Measurements from ENCODE around the gene HEY2. TPM values are rescaled to one million over a fixed set of nuclear protein-coding genes. Genes with fewer than 3 reads are reported as not detected.
"Not testable (repeated sequence)": the region's sequence is repeated elsewhere in the genome, so short reads cannot be mapped to it uniquely, and the experiment has no call there.

Gene HEY2
- total RNA-seq = under 1 TPM in 2 of 4 donors, not detected in 2; 0.41 to 0.79 TPM

DNA sequence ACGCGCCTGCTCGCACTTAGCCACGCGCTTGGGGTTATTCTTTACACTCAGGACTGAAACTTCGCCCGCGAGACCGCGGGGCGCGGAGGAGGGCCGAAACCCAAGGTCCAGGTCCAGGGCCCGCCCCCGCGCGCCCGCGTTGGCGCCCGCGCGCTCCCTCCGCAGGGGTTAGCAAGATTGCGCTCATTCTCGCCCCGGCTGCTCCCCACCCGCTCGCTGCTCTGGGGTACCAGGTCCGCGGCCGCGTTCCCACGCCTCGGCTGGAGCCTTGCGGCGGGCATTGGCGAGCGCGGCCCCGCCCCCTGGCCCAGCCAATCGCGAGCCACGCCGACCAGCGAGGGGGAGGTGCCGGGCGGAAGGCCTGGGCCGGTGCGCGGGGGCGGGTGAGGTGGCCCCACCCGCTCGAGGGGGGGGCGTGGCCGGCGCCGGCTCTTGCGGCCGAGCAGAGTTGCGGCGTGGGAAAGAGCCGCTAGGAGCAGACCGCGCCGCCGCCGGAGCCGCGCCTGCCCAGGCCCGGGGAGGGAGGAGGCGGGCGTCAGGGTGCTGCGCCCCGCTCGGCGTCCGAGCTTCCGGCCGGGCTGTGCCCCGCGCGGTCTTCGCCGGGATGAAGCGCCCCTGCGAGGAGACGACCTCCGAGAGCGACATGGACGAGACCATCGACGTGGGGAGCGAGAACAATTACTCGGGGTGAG, at the start of gene HEY2:
HEY2 (plus strand) TSS at position 460 of the 692 bp plus-strand sequence; CDS start at position 605, 145 bp downstream.
- H3K27ac ChIP-seq = peak within 1 kb of the TSS; percentile 79 to 82 (median 80)
- peaks cover 96% of the 10 kb centered on the region for H3K27me3 ChIP-seq
- H3K4me1 ChIP-seq = peaks cover 13 to 45% (median 27%) of the 10 kb centered on the region in 4 donors
- H3K9me3 ChIP-seq = no peaks in the 10 kb centered on the region
- in situ Hi-C loops (cut with MboI; ENCODE audit: low pct_ligation_motif_present in 1 of 4, low pct_unique_long_range_greater_than_20kb in 1 of 4, low sequenced_read_pairs in 3 of 4) (no loop called here), intact Hi-C loops (cut with DNase I; ENCODE audit: low total_unique reads) (no loop called here)
- peak; percentile 93 for DNase-seq
- TF ChIP-seq POLR2A (IDR thresholded peaks at IDR 0.05) (peak; percentile 18), POLR2AphosphoS5 (IDR thresholded peaks at IDR 0.05) (peak; percentile 49 to 70 (median 57)), EP300 (IDR thresholded peaks at IDR 0.05; ENCODE audit: low read depth) (no peak)
- TF ChIP-seq, protein P1, sequence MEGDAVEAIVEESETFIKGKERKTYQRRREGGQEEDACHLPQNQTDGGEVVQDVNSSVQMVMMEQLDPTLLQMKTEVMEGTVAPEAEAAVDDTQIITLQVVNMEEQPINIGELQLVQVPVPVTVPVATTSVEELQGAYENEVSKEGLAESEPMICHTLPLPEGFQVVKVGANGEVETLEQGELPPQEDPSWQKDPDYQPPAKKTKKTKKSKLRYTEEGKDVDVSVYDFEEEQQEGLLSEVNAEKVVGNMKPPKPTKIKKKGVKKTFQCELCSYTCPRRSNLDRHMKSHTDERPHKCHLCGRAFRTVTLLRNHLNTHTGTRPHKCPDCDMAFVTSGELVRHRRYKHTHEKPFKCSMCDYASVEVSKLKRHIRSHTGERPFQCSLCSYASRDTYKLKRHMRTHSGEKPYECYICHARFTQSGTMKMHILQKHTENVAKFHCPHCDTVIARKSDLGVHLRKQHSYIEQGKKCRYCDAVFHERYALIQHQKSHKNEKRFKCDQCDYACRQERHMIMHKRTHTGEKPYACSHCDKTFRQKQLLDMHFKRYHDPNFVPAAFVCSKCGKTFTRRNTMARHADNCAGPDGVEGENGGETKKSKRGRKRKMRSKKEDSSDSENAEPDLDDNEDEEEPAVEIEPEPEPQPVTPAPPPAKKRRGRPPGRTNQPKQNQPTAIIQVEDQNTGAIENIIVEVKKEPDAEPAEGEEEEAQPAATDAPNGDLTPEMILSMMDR (IDR thresholded peaks at IDR 0.05) = peak in 2 of 5 experiments; percentile 23 to 30
- WGBS, 2 donors (ENCODE audit: low coverage in 1 of 2) = 2% methylated on average over 26 of the region's 95 CpGs; no CpG with 5 or more reads in 1 of the 2 donors
- no peaks in the 10 kb centered on the region for H3K36me3 ChIP-seq
- peak within 1 kb of the TSS; percentile 45 to 72 (median 58) for H3K4me3 ChIP-seq

DNA sequence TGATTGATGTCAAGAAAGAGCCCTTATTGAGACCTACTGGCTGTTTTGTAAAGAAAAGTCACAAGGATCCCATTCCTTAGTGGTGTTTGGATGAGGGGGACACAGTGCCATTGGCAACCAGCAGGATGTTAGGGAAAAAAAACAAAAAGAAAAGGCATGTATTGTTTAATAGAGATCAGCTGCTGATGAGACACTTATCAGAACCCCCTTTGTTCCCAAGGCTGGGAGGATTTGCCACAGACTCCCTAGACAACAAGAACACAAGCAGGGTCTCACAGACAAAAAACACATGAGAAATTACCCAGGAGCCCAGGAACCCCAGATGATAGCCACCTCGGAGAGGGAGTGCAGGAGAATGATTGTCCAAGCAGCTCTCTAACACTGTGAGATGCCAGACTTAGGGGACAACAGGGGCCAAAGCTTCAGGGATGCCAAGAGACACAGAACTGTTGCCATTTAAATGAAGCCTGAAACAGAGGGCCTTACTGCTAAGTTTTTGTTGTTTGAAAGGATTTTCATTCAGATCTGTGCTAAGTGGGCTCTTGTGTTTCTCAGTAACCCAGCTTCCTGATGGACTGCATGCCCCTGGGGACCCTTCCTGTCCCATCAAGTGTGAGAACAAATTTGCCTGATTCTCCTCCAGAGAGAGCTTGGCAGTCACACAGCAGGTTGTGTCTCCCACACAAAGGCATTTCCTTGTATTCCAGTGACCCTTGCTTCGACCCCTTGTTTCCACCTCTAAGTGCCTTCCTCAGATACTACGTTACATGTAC, 48.7 kb upstream of the HEY2 start:
- no peak for TF ChIP-seq POLR2AphosphoS5 (IDR thresholded peaks at IDR 0.05)
- no peak for TF ChIP-seq POLR2A (IDR thresholded peaks at IDR 0.05)
- TF ChIP-seq EP300 (IDR thresholded peaks at IDR 0.05; ENCODE audit: low read depth) = no peak
- TF ChIP-seq, protein P1 (IDR thresholded peaks at IDR 0.05) = no peak
- no peaks in the 10 kb centered on the region for H3K4me1 ChIP-seq

DNA sequence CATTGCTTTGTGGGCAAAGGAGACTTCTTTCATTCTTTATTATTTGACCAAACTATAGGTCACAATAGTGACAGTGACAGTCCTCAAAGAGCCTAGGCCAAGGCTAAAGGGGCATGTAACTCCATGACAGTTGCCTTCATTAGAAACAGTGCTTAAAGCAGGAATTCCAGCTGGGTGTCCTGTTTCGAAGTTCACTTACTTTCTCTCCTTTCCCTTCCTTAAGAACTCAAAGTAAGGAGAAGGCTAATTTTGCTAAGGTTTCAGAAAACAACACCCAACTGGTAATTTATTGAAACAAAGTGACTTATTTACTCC, 48.1 kb upstream of the HEY2 start:
- DNase-seq = no peak
- H3K4me3 ChIP-seq = no peak overlapping the region
- no peak overlapping the region for H3K27ac ChIP-seq
- in situ Hi-C loops (cut with MboI; ENCODE audit: low pct_ligation_motif_present in 1 of 4, low pct_unique_long_range_greater_than_20kb in 1 of 4, low sequenced_read_pairs in 3 of 4) (no loop called here), intact Hi-C loops (cut with DNase I; ENCODE audit: low total_unique reads) (no loop called here)
- H3K4me1 ChIP-seq = no peaks in the 10 kb centered on the region
- WGBS, 2 donors (ENCODE audit: low coverage in 1 of 2) = 71 to 84% methylated on average over 1 of the region's 1 CpG
- TF ChIP-seq EP300 (IDR thresholded peaks at IDR 0.05; ENCODE audit: low read depth) (no peak), POLR2A (IDR thresholded peaks at IDR 0.05) (no peak), POLR2AphosphoS5 (IDR thresholded peaks at IDR 0.05) (no peak)
- TF ChIP-seq, protein P1 (IDR thresholded peaks at IDR 0.05) = no peak
- H3K36me3 ChIP-seq = no peaks in the 10 kb centered on the region
- H3K27me3 ChIP-seq = no peaks in the 10 kb centered on the region
- H3K9me3 ChIP-seq = no peaks in the 10 kb centered on the region

More for the DNA sequence above, 48.7 kb upstream of the HEY2 start:
- H3K4me3 ChIP-seq = no peak overlapping the region
- no peaks in the 10 kb centered on the region for H3K36me3 ChIP-seq
- WGBS, 2 donors (ENCODE audit: low coverage in 1 of 2) = 65 to 66% methylated on average over 2 to 3 of the region's 3 CpGs
- DNase-seq = no peak
- in situ Hi-C loops (cut with MboI; ENCODE audit: low pct_ligation_motif_present in 1 of 4, low pct_unique_long_range_greater_than_20kb in 1 of 4, low sequenced_read_pairs in 3 of 4) (no loop called here), intact Hi-C loops (cut with DNase I; ENCODE audit: low total_unique reads) (no loop called here)
- H3K9me3 ChIP-seq = no peaks in the 10 kb centered on the region
- H3K27me3 ChIP-seq = no peaks in the 10 kb centered on the region
- no peak overlapping the region for H3K27ac ChIP-seq

DNA sequence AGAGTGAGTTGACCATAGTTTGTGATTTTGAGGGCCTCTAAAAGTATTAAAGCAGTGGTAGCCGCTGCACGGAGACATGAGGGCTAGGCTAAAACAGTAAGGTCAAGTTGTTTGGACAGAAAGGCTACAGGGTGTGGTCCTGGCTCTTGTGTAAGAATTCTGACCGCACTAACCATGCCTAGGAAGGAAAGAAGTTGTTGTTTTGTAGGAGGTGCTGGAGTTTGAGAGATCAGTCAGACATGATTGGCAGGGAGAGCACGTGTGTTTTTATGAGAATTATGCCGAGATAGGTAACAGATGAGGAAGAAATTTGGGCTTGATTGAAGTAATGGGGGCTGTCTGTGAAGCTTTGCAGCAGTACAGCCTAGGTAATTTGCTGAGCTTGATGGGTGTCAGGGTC, 45.5 kb upstream of the HEY2 start:
- in situ Hi-C loops (cut with MboI; ENCODE audit: low pct_ligation_motif_present in 1 of 4, low pct_unique_long_range_greater_than_20kb in 1 of 4, low sequenced_read_pairs in 3 of 4); intact Hi-C loops (cut with DNase I; ENCODE audit: low total_unique reads); H3K27me3 ChIP-seq; DNase-seq; H3K9me3 ChIP-seq; H3K27ac ChIP-seq; H3K36me3 ChIP-seq; H3K4me1 ChIP-seq; H3K4me3 ChIP-seq: not testable (repeated sequence)
- WGBS, 2 donors (ENCODE audit: low coverage in 1 of 2) = 83 to 86% methylated on average over 2 of the region's 5 CpGs
